ENCODE results near the gene ESR1.

Gene ESR1

GRCh38 chr6:151805286-151805840 lies 2.1 kb upstream of the ESR1 start:
- TF ChIP-seq EZH2phosphoT487 (IDR thresholded peaks at IDR 0.05; ENCODE audit: low read length), result no peak
- TF ChIP-seq, protein P1, sequence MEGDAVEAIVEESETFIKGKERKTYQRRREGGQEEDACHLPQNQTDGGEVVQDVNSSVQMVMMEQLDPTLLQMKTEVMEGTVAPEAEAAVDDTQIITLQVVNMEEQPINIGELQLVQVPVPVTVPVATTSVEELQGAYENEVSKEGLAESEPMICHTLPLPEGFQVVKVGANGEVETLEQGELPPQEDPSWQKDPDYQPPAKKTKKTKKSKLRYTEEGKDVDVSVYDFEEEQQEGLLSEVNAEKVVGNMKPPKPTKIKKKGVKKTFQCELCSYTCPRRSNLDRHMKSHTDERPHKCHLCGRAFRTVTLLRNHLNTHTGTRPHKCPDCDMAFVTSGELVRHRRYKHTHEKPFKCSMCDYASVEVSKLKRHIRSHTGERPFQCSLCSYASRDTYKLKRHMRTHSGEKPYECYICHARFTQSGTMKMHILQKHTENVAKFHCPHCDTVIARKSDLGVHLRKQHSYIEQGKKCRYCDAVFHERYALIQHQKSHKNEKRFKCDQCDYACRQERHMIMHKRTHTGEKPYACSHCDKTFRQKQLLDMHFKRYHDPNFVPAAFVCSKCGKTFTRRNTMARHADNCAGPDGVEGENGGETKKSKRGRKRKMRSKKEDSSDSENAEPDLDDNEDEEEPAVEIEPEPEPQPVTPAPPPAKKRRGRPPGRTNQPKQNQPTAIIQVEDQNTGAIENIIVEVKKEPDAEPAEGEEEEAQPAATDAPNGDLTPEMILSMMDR (IDR thresholded peaks at IDR 0.05; ENCODE audit: low read length), result no peak
- no peak for TF ChIP-seq EZH2 (optimal IDR thresholded peaks at IDR 0.05; ENCODE audit: low read depth, low read length)
- no peak overlapping the region for H3K4me3 ChIP-seq (ENCODE audit: low read length)
- no peaks in the 10 kb centered on the region for H4K20me1 ChIP-seq (ENCODE audit: insufficient read depth, low read length)
- peaks cover 4% of the 10 kb centered on the region; the same call in 1 of the 2 replicates for H3K4me1 ChIP-seq (ENCODE audit: low read length)
- no peaks in the 10 kb centered on the region for H3K36me3 ChIP-seq (replicated peaks; ENCODE audit: insufficient read depth, low read length)
- no peak overlapping the region for H3K9ac ChIP-seq (ENCODE audit: low read length)
- no peak overlapping the region for H2AFZ ChIP-seq (ENCODE audit: low read length)
- H3K9me3 ChIP-seq (replicated peaks; ENCODE audit: insufficient read depth, low read length), result no peaks in the 10 kb centered on the region
- no peaks in the 10 kb centered on the region for H3K9me2 ChIP-seq (replicated peaks; ENCODE audit: insufficient read depth, low read length)
- H3K27ac ChIP-seq (ENCODE audit: low read length), result no peak overlapping the region
- no peak for DNase-seq
- no peaks in the 10 kb centered on the region for H3K27me3 ChIP-seq (replicated peaks; ENCODE audit: insufficient read depth, low read length)
- H3K79me2 ChIP-seq (ENCODE audit: low read length), result no peaks in the 10 kb centered on the region
- H3K4me2 ChIP-seq (ENCODE audit: low read depth, low read length), result no peak overlapping the region
- 0 out of 2 replicates have a peak, but pooled peaks cover 3% of the 10 kb centered on the region for H3F3A ChIP-seq (ENCODE audit: insufficient read depth, low read length)

DNA sequence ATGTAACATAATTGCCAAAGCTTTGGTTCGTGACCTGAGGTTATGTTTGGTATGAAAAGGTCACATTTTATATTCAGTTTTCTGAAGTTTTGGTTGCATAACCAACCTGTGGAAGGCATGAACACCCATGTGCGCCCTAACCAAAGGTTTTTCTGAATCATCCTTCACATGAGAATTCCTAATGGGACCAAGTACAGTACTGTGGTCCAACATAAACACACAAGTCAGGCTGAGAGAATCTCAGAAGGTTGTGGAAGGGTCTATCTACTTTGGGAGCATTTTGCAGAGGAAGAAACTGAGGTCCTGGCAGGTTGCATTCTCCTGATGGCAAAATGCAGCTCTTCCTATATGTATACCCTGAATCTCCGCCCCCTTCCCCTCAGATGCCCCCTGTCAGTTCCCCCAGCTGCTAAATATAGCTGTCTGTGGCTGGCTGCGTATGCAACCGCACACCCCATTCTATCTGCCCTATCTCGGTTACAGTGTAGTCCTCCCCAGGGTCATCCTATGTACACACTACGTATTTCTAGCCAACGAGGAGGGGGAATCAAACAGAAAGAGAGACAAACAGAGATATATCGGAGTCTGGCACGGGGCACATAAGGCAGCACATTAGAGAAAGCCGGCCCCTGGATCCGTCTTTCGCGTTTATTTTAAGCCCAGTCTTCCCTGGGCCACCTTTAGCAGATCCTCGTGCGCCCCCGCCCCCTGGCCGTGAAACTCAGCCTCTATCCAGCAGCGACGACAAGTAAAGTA lies 547 bp upstream of the ESR1 start:
- H3K36me3 ChIP-seq (replicated peaks; ENCODE audit: insufficient read depth, low read length), result no peaks in the 10 kb centered on the region
- no peaks in the 10 kb centered on the region for H3K9me3 ChIP-seq (replicated peaks; ENCODE audit: insufficient read depth, low read length)
- H4K20me1 ChIP-seq (ENCODE audit: insufficient read depth, low read length), result no peaks in the 10 kb centered on the region
- no peaks in the 10 kb centered on the region for H3K79me2 ChIP-seq (ENCODE audit: low read length)
- H3K4me2 ChIP-seq (ENCODE audit: low read depth, low read length), result peak overlapping the region; percentile 83
- TF ChIP-seq EZH2phosphoT487 (IDR thresholded peaks at IDR 0.05; ENCODE audit: low read length) (no peak), EZH2 (optimal IDR thresholded peaks at IDR 0.05; ENCODE audit: low read depth, low read length) (no peak)
- TF ChIP-seq, protein P1 (IDR thresholded peaks at IDR 0.05; ENCODE audit: low read length), result no peak
- peak overlapping the region; percentile 70 for H2AFZ ChIP-seq (ENCODE audit: low read length)
- H3K4me3 ChIP-seq (ENCODE audit: low read length), result peak overlapping the region; percentile 63
- H3K9me2 ChIP-seq (replicated peaks; ENCODE audit: insufficient read depth, low read length), result no peaks in the 10 kb centered on the region
- H3K9ac ChIP-seq (ENCODE audit: low read length), result peak overlapping the region; percentile 61; the same call in 1 of the 2 replicates
- peak overlapping the region; percentile 16; the same call in 1 of the 2 replicates for H3K27ac ChIP-seq (ENCODE audit: low read length)
- DNase-seq, result peak; percentile 25
- H3K4me1 ChIP-seq (ENCODE audit: low read length), result peaks cover 4% of the 10 kb centered on the region; the same call in 1 of the 2 replicates
- 0 out of 2 replicates have a peak, but pooled peaks cover 3% of the 10 kb centered on the region for H3F3A ChIP-seq (ENCODE audit: insufficient read depth, low read length)
- H3K27me3 ChIP-seq (replicated peaks; ENCODE audit: insufficient read depth, low read length), result no peaks in the 10 kb centered on the region

GRCh38 chr6:151808371-151809241 lies 1.1 kb downstream of the ESR1 start:
- Histone ChIP-seq H4K20me1 (ENCODE audit: insufficient read depth, low read length) (no peaks in the 10 kb centered on the region), H3K79me2 (ENCODE audit: low read length) (no peaks in the 10 kb centered on the region), H3K4me3 (ENCODE audit: low read length) (peak overlapping the region; percentile 63), H2AFZ (ENCODE audit: low read length) (0 out of 2 replicates have a peak overlapping the region, but pooled peaks have one; percentile 38), H3K4me2 (ENCODE audit: low read depth, low read length) (peak overlapping the region; percentile 62), H3K9ac (ENCODE audit: low read length) (peak overlapping the region; percentile 61; the same call in 1 of the 2 replicates), H3K9me3 (replicated peaks; ENCODE audit: insufficient read depth, low read length) (no peaks in the 10 kb centered on the region), H3K27ac (ENCODE audit: low read length) (no peak overlapping the region), H3F3A (ENCODE audit: insufficient read depth, low read length) (0 out of 2 replicates have a peak, but pooled peaks cover 3% of the 10 kb centered on the region), H3K36me3 (replicated peaks; ENCODE audit: insufficient read depth, low read length) (no peaks in the 10 kb centered on the region), H3K27me3 (replicated peaks; ENCODE audit: insufficient read depth, low read length) (no peaks in the 10 kb centered on the region), H3K9me2 (replicated peaks; ENCODE audit: insufficient read depth, low read length) (no peaks in the 10 kb centered on the region), H3K4me1 (ENCODE audit: low read length) (peaks cover 4% of the 10 kb centered on the region; the same call in 1 of the 2 replicates)
- peak; percentile 18 for DNase-seq
- TF ChIP-seq EZH2 (optimal IDR thresholded peaks at IDR 0.05; ENCODE audit: low read depth, low read length), result no peak
- TF ChIP-seq, protein P1 (IDR thresholded peaks at IDR 0.05; ENCODE audit: low read length), result no peak
- TF ChIP-seq EZH2phosphoT487 (IDR thresholded peaks at IDR 0.05; ENCODE audit: low read length), result no peak

All from MM.1S (cell line).